HG02840 (cell line): ENCODE results near the gene SH3RF1.
"Not testable (repeated sequence)": the region's sequence is repeated elsewhere in the genome, so short reads cannot be mapped to it uniquely, and the experiment has no call there.

ENCODE experiments used
- ATAC-seq: cut with Tn5 transposase; IDR thresholded peaks from one replicate; pipeline ENCODE4 v1.9.1; 2021; ENCODE audit warnings: mild to moderate bottlenecking, moderate library complexity, moderate number of reproducible peaks; ENCODE audit not compliant: unreplicated experiment, low FRiP score

The SH3RF1 gene

DNA sequence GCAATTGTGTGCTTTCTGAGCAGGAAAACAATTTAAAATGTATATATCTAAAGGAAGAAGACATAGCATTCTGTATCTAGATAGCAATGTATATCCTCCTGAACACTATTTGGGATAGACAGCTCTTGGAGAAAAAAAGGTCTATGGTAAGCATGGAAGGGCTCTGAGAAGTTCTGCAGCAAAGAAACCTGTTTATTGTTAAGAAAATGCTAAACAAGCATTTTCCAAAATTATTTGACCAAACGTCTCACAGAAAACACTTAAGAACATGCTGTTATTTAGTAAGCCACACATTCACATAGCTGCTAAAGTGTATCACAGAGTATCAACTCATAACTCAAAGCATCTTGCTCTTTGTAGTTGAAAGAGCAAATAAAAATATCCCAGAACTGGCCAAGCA lies 67.9 kb downstream of the SH3RF1 start:
- no peak for ATAC-seq

DNA sequence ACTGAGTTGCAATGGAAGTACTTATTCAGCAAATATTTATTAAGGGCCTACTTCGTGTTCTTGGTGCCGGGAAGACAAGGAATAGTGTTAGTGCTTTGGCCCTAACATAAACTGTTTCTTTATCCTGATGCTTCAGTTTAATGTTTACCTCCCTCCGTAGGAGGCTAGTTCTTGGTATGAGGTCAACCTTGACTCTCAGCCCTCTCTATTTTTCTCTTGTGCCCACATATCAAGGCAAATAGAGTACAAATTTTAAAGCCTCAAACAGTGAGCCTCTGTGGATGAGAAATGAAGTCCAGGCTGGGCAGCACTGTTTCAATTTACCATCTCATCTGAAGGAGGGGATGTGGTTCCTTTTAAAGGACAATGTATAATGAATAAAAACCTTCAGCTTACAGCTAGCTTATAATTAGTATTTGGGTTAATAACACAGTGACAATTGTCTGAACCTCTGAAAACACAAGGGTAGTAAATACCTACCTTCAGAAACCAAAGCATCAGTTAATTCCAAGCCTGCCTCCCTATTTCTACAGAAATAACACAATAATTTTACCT lies 68.5 kb downstream of the SH3RF1 start:
- ATAC-seq: no peak

DNA sequence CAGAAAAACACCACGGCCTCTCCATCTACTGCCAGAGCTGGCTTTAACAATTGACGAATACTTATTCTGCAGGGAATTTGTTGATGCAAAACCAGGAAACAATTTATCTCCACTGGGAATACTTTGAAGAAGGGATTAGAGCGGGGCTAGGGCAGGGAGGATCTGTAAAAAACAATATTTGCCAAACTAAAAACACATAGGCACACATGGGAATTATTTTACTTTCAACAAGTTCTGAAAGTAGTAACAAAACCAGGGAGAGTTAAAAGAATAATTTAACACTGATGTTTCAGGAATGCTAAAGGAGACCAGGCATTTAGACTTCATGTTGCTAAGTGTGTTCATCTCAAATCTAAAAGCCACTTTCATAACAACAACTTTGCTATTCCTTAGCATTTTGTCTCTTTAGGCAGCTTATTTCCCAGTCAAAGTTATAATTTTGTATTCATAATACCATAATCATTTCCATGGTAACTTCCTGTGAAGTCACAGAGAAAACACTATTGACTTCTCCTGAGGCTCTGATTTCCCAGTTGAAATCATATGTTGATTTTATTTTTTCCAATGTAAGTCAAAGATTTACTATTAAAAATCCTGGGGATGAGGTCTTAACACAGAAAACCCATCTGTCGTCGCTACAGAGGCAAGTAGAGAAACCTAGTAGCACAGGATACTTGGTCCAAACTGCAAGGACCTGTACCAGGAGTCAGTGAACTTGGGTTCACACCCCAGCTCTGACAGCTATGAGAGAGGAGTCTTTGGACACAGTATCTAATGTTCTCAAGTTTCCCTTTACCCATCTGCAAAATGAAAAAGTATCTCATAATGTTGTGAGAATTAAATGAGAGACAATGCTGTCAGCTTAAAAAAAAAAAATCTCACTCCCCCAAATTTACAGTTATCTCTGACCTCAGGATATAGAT lies 69.3 kb downstream of the SH3RF1 start:
- ATAC-seq: no peak

DNA sequence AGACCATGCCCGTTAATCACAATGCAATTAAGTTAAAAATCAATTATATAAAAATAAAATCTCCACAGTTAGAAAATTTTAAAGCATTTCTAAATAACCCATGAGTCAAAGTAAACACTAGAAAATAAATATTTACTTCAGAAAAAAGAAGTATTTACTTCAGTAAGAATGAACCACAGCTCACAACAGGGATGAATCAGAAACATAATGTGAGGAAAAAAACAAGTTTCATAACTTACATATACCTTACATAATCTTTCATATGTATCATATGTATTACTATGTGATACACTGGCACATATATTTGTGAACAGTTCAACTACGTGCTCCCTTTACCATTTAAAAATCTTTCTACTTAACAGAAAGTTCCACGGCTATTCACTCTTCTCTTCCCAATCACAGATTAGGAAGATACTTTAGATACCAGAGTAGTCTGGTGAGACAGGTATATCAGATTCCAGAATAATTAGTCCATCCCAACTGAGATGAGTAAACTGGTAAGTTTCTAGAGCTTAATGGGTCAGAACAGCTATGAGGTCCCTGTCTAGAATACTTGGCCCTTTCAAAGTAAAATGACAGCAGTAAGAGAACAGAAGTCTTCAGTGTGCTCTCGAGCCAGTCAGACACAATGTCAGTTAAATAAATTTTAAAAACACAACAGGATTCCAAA lies 70.3 kb downstream of the SH3RF1 start:
- no peak for ATAC-seq

DNA sequence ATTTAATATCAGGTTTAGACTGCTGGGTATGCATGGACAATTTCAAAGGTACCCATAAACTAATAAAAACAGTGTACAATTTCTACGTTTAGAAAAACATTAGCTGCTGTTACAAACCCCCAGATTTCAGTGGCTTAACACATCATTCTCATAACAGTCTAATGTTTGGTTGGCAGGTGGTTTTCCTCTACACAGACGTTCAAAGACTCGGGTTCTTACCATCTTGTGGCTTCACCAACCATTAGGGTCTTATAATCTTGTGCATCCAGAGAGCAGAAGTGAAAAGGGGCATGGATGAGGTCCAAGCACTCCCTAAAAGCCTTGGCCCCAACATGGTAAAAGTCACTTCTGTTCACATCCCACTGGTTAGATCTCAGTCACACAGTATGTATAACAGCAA lies 71.6 kb downstream of the SH3RF1 start:
- ATAC-seq: no peak

DNA sequence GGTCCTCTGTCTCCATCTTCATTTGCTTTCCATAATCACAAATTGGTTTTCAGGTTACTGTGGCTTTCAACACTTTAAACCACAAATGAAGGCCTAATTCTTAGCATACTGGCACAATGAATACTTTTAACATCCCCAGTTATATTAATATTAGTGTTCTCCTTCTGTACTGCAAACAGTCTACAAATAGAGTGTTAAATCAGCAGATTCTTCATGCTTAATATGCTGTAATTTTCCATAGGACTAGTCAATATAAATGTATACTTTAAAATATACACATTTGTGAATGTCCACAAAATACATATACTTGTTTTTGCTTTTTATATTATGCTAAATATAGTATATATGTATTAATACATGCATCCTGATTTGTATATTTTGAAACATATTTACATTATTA lies 72.6 kb downstream of the SH3RF1 start:
- ATAC-seq: no peak

DNA sequence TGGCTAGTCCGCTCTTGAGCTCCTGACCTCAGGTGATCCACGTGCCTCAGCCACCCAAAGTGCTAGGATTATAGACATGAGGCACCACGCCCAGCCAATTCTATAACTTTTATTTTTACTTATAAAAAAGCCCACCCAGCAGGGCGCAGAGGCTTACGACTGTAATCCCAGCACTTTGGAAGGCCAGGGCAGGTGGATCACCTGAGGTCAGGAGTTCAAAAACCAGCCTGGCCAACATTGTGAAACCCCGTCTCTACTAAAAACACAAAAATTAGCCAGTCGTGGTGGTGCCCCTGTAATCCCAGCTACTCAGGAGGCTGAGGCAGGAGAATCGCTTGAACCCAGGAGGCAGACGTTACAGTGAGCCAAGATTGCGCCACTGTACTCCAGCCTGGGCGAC lies 73.5 kb downstream of the SH3RF1 start:
- not testable (repeated sequence) for ATAC-seq

DNA sequence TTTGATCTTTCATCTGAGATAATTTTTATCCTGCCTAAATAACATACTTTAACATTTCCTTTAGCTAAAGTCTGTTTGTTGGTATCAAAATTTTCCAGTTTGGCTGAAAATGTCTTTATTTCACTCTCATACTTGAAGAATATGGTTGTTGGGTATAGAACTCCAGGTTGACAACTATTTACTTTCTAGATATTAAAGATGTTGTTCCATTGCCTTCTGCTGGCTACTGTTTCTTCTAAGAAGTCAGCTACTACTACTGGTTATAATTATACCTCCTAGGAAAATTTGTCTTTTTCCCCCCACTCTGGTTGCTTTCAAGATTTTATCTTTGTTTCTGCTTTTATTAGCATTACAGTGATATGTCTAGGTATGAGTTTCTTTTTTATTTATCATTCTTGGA lies 75.7 kb downstream of the SH3RF1 start:
- ATAC-seq: no peak

DNA sequence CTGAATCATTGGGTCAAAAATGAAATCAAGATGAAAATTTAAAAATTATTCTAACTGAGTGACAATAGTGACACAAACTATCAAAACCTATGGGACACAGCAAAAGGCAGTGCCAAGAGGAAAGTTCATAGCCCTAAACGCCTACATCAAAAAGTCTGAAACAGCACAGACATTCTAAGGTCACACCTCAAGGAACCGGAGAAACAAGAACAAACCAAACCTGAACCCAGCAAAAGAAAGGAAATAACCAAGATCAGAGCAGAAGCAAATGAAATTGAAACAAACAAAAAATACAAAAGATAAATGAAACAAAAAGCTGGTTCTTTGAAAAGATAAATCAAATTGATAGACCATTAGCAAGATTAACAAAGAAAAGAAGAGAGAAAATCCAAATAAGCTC lies 80.8 kb downstream of the SH3RF1 start:
- ATAC-seq: not testable (repeated sequence)

DNA sequence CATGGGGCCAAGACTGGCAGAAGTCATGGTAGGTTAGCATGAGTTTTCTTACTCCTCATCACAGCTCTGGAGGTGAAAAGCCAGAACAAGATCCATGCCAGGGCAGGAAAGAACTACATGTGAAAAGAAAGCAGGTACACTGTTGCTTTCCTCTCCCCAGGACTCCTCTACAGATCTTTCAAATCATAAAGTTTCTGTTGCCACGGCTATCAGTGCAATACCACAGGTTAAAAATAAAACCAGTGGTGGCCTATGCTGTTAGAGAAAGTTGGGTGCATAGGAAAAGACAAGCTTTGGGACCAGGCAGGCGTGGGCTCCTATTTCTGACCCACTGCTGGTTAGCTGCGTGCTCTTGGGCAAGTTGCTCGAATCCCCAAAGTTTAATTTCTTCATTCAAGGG lies 81.4 kb downstream of the SH3RF1 start:
- no peak for ATAC-seq

DNA sequence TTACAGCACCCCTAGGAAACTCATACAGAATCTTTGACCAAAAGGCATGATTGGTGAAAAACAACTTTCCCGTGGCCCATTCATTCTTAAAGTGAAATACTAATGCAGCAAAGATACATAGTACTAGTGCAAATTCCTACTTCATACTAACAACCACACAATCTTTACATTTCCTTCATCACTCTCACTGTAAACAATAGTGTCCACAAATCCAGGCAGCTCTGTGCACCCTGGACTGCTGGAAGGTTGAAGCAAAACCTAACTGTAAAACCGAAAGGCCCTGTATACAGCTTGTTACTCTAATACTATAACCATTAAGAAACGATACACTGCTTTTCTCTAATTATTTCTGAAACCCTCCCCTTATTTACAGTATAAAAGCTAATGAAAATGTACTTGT lies 82.6 kb downstream of the SH3RF1 start:
- ATAC-seq: no peak

DNA sequence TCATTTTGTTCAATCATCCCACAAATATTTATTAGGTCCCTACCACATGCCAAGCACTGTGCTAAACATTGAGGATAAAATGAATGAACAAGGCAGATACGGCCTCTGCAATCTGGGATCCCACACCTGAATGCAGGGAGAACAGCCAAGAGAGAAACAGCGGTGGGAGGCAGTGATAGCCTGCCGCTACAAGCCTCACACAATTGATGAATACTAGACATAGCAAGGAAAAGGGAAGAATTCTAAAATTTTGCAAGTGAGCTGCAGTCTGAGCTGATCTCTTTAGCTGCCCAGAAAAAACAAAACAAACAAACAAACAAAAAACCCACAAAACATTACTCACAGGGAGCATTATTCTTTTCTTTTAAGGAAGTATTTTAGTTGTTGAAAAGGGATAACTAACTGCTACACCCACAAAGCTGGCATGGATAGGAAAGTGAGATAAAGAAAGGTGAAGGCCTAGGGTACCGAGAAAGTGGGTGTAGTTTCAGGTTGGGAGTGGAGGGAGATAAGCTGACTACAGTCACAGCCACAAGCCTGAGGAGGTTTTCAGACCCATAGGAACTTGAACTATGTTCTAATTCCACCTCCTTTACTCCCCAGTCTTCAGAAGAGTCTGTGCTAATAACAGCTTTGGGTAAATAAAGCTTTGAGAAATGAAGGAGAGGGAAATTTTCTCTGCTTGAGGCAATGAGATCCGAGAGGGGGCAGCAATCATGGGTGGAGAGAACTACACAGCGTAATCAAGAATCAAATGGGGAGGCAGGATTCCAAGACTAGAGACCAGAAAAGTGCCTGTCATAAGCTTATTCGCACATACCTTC lies 85.4 kb downstream of the SH3RF1 start:
- no peak for ATAC-seq

DNA sequence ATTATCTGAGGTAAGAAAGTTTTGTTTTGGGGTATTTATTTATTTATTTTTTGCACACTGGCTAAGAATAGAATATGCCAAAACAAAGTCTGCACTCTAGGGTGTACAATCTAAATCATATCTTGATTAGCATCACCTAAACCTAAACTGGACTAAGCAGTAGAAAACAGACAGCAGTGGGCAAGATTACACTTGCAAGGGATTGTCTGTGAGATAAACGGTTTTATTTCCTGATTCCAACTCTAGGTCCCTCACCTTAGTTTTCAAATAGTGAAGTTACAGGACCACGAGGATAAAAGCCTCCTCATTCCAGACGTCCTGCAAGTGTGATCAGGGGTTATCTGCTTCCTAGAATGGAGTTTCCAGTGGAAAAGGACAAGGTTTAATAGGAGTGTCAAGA lies 86.1 kb downstream of the SH3RF1 start:
- ATAC-seq: no peak

DNA sequence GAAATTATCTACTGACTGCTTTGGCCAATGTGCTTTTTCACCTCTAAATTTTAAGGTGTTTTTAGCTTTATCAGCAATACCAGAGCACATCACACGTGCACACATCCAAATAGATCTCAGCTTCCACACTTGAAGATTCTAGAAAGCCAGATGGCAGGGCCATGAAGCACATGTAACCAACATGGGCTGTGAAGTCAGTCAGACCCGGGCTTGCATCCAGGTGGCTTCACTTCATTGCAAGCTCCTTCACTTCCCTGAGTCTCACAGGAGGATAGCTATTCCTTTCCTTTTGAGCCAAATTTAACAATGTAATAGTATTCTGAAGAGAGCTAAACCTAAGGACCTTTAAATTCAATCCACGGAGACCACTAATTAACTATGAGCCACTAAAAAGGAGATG lies 86.5 kb downstream of the SH3RF1 start:
- no peak for ATAC-seq

DNA sequence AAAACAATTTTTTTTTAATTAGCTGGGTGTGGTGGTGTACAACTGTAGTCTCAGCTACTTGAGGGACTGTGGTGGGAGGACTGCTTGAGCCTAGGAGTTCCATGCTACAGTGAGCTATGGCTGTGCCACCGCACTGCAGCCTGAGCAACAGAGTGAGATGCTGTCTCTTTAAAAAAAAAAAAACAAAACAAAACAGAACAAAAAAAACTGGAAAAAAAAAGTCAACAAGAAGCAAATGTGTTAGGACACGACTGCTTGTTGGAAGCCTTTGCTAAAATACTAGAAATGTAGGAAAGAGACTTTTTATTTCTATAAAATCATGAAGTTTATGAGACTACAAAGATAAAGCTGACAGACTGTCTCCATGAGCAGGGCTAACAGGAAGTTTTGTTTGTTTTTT lies 87.2 kb downstream of the SH3RF1 start:
- no peak for ATAC-seq

DNA sequence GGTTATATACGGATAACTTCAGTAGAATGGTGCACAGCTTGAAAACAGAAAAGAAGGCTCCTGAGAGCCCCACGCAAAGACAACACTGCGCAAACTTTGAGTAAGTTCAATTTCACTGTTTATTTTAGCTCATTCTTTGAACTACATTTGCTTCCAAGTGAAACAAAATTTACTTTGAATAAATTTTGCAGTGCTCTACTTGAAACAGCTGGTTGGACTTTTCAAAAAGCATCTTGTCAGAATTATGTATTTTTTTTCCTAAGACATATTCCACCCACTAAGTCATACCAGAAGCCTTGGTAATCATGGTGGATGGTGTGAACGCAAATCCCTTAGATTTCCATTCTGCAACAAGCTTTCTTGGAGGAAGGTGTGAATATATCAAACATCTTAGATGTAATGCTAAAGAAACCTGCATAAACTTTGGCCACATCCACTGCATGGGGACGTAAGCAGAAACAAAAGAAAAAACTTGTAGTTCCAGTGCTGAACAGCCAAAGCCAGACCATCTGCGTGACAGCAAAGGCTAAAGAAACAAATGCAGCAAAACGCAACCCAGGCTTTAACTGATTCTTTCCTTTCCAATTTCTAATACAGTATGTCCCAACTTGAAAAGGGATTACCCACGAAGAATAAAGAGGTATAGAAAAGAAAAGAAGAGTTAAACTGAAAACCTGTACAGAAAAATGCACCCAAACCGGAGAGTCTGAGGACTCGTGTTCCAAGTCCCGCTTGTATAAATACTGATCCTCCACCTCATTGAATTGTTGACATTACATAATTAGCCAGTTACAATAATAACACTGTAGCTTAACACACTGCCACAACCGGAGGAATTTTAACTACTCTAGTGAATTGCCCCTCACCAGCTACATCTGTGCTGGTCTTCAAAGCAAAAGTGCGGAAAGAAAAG lies 90.9 kb downstream of the SH3RF1 start:
- no peak for ATAC-seq

DNA sequence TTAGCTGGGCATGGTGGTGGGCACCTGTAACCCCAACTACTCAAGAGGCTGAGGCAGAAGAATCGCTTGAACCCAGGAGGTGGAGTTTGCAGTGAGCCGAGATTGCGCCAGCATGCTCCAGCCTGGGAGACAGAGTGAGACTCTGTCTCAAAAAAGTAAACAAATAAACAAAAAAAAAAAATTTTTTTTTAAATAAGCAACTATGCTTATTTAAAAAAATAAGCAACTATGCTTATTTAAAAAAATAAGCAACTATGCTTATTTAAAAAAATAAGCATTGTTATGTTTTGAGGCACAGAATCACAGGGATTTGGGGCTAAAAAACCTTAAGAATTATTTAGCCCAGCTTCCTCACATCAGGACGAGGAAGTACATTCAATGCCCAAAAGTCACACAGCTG lies 92.7 kb downstream of the SH3RF1 start:
- not testable (repeated sequence) for ATAC-seq

DNA sequence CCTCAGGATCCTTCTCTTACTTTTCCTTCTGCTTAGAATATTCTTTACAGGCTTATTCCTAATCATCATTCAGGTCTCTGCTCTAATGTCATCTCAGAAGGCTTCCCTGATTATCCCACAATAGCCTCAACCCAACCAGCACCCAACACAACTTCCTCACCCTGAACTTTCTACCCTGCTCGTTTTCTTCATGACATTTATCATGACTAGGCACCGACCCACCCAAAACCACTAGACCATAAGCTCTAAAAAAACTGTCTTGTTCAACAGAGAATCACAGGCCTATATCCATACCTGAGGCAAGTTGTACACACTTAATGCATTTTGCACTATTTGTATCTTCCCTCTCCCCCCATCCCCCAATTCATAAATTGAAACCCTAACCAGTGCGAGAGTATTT lies 95.3 kb downstream of the SH3RF1 start:
- no peak for ATAC-seq

DNA sequence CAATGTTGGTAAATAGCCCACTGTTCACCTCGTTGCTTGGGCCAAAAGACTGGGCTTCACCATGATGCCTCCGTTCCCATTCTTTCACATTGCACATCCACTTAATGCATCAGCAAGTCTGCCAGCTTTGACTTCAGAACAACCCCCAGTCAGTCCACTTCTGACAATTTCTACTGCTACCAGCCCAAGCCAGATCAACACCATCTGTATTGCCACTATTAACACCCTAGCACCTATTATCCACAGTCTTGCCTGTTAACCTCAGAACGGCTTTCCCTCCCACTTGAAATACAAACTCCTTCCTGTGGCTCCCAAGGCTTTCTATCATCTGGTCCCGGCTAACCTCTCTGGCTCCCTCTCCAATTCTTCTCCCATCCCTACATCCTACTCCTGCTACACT lies 95.7 kb downstream of the SH3RF1 start:
- ATAC-seq: no peak

DNA sequence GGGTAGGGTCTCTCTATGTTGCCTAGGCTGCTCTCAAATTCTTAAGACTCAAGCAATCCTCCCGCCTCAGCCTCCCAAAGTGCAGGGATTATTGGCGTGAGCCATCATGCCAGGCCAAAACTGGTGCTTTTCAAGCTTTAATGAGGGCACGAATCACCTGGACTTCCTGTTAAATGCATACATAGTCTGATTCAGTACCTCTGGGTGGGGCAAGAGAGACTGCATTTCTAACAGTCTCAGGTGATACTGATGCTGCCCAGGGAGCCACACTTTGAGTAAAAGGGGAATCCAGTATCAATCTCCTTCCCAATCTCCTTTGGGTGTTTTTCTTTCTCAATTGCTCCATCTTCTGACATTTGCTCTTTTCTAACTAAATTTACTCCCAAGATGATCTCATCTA lies 96.5 kb downstream of the SH3RF1 start:
- ATAC-seq: no peak
